Activated CD8-positive, alpha-beta memory T cell treated with anti-CD3 and anti-CD28 coated beads for 48 hours (primary cell): Measurements from ENCODE around the gene FBP1.
A peak's percentile ranks its signal among the peaks of the same experiment; 100 is the strongest.
"Not testable (repeated sequence)": the region's sequence is repeated elsewhere in the genome, so short reads cannot be mapped to it uniquely, and the experiment has no call there.

ENCODE experiments used
- DNase-seq, 3 experiments: peaks; one replicate each; pipeline ENCODE4 v3.0.0-alpha.2; 2020; ENCODE audit warnings: low read depth in 2 of 3, low spot score in 2 of 3

Gene FBP1

GRCh38 chr9:94622087-94622800, 17.1 kb downstream of the FBP1 start:
- no peak for DNase-seq

- DNase-seq: no peak
Observed at GRCh38 chr9:94619026-94619425, 20.3 kb downstream of the FBP1 start.

DNA sequence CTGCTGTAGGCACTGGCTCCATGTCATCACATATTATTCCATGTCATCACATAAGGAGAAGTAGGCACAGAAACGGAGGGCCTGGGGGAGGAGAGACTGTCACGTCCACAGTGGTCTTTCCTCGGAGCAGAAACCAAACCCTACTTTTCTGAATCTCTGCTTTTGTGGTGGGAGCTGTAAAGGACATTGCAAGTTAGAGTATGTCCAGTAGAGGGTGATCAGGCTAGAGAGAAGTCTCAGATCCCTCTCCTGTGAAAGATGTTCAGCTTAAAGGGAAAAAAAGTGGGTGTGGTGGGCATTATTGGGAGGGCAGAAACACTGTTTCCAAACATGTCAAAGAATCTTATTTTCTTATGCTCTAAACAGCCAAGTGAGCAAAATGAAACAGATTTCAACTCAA, 26.3 kb downstream of the FBP1 start:
- DNase-seq: no peak

- no peak for DNase-seq
Observed at GRCh38 chr9:94612071-94612470, 27.2 kb downstream of the FBP1 start.

DNA sequence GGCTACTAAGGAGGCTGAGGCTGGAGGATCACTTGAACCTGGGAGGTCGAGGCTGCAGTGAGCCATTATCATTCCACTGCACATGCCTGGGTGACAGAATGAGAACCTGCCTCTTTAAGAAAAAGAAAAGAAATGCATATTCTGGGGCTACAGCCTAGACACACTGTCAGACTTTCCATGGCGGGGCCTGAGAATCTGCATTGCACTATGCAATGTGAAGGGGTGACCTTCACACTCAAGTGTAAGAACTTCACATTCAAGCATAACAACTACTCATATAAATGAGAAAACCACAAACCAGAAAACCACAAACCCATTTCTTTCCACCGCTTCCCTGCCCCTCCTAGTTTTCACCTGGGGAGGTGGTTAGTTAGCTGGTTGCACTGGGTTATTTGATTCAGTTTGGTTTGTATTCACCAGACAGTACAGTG, 27.7 kb downstream of the FBP1 start:
- DNase-seq: peak; percentile 9 to 38 (median 23)

GRCh38 chr9:94610181-94610606, 29.1 kb downstream of the FBP1 start:
- DNase-seq: no peak

DNA sequence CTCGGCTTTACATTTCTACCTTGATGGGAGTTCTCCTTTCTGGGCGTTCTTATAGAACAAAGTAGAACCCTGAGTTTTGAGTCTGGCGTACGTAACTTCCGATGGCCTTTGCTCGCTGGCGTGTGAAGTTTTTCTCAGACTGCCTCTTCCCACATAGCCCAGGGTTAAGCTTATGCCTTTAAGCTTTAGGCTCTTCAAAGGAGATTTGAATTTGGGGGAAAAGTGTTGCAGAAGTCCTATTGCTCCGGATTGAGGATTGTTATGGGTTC, 32.0 kb downstream of the FBP1 start:
- DNase-seq: no peak

DNA sequence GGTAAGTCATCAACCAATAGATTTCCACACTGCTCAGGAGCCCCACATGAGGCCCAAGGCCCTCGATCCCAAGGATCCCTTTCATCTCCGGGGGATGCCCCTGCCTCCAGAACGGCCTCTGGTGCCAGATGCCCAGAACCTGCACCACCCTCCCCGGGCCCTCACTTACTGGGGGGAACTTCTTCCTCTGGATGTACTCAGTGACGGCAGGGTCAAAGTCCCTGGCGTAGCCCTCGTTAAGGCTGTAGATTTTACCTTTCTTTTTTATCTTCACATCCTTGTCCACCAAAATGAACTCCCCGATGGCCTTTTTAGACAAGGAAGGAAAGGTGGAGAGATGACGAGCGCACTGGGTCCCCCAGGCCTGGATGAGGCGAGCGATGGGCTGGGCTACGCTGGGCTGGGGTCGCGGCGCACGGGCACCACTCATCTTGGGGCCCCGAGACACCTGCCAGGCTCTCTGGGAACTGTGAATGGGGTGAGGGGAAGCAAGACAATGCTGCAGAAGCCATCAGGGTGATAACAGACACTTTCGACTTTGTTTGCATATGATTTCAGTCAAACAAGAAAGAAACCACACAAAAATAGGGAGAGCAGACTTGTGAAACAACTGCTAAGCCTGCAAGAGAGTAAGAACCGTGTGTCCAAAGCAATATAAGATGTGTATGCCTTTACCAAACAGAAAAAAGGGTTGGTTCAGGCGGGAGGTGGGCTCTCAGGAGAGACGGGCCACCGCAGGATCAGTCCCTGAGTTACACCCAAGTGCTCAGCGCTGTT, 32.5 kb downstream of the FBP1 start:
- DNase-seq: no peak

GRCh38 chr9:94603259-94604160, 35.8 kb downstream of the FBP1 start:
- peak; percentile 49 to 60 (median 50) for DNase-seq

DNA sequence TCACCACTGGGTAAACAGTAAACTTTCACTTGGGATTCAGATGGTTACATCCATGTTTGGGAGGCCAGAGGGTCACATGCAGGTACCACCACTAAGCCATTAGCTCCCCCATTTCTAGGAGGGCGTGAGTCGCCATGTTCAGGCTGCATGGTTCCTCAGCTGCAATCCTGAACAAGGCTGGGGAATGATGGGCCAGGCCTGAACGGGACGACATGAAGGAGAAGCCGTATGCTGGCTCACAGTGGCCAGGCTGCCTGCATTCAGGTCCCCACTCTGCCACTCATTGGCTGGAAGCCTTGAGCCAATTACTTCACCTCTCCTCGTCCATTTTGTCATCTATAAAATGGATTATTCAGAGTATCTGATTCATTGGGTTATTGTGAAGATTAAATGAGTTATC, 36.7 kb downstream of the FBP1 start:
- no peak for DNase-seq

DNA sequence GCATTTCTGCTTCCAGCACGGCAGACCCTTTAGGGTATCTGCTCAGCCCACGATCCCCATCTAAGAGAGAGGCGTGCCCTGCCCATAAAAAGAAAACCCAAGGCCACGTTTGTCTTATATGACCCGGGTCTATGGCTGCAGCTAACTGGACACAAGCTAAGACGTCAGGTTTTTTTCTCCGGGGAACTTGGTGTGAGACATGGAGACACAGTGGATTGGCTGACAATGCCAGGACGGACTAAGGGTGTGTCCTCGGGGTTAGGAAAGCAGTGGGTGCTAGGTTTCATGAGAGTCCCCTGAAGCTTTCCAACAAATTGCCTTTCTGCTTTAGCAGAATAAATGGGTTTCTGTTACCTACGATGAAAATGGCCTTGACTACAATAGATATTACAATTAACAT, 38.6 kb downstream of the FBP1 start:
- DNase-seq: no peak

DNA sequence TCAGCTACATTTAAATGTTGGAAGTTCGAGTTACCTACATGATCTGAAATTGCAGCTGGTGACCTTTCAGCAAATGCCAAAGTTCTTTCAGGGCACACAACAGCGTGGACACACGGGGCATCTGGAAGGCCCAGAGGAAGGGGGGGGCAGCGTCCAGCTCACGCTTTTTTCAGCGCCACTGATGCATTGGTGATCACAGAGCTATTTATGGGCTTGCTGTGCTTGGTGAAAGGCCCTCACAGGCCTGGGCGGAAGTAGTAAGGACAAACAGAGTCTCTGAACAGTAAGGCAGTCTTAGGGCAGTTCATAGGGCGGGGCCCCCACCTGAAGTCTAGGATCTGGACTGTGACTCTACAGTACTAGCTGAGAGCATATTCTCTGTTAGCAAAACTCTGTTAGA, 39.1 kb downstream of the FBP1 start:
- no peak for DNase-seq

- no peak for DNase-seq
Observed at GRCh38 chr9:94599102-94599501, 40.2 kb downstream of the FBP1 start.

DNA sequence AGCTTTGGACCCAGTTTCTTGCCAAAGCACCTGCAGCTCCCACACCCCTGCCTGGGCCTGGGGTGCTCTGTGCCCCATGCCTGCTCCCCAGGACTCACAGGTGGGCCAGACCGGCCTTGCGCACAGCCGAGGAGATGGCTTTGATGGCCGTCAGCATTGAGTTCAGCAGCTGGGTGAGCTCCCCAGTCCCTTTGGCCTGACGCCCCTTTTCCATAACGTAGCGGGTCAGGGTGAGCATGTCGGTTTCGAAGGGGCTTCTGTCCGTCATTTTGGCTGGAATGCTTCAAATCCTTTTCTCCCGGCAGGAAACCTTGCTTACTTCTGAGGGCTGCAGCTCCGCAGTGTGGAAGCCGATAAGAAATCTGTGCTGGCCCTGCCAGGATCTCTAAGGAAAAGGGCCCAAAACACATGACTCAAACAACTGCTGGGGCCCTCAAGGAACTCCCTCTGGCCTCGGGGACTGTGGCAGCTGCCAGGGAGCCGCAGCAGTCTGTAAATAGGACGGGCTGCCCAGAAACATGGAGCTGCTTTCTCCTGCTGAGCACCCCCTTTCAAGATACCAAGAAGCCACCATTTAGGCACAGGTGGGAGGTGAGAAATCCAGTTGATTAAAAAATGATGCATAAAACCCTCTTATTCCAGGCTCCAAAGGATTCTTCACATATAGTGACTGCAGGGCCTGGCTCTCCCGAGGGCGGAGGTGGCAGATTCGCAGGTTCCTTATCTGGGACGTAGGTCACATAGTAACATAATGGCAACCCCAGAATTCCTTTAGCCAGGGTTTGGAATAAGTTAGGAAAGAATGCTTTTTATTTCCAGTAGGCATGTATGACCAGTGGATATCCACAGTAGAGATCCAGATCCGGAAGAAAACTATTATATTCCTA, 45.6 kb downstream of the FBP1 start, which contains the start of gene FBP2:
FBP2 (minus strand) TSS at position 366 of the 887 bp plus-strand sequence; CDS start at position 268, 98 bp downstream.
- DNase-seq: no peak

DNA sequence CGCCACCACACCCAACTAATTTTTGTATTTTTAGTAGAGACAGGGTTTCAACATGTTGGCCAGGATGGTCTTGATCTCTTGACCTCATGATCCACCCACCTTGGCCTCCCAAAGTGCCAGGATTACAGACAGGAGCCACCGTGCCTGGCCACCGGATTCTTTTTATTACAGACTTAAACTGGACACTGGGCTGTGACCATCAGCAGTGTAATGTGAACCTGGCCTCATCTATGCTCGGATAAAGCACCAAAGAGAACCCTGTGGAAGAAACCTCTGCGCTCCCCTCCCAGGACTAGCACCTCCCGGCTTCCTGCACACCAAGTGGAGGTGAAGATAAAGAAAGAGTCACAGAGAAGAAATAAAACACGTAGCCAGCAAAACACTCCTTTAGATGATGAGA, 46.6 kb downstream of the FBP1 start:
- not testable (repeated sequence) for DNase-seq

- no peak for DNase-seq
Observed at GRCh38 chr9:94591876-94592275, 47.4 kb downstream of the FBP1 start.

DNA sequence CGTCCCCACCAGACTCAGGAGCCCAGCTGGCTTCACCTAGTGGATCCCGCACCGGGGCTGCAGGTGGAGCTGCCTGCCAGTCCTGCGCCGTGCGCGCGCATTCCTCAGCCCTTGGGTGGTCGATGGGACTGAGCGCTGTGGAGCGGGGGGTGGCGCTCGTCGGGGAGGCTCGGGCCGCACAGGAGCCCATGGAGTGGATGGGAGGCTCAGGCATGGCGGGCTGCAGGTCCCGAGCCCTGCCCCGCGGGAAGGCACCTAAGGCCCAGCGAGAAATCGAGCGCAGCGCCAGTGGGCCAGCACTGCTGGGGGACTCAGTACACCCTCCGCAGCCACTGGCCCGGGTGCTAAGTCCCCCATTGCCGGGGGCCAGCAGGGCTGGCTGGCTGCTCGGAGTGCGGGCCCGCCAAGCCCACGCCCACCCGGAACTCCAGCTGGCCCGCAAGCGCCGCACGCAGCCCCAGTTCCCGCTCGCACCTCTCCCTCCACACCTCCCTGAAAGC, 48.2 kb downstream of the FBP1 start:
- not testable (repeated sequence) for DNase-seq

GRCh38 chr9:94588681-94589080, 50.6 kb downstream of the FBP1 start:
- no peak for DNase-seq

GRCh38 chr9:94586814-94587213, 52.5 kb downstream of the FBP1 start:
- no peak for DNase-seq

- no peak for DNase-seq
Observed at GRCh38 chr9:94586316-94586715, 53.0 kb downstream of the FBP1 start.
